NCI-H2227 (cell line): ENCODE measurements around the gene HVCN1.
A peak's percentile ranks its signal among the peaks of the same experiment; 100 is the strongest.
"Not testable (repeated sequence)": the region's sequence is repeated elsewhere in the genome, so short reads cannot be mapped to it uniquely, and the experiment has no call there.

Experiments
- DNase-seq: peaks from one replicate; lab custom pipeline; 2025; ENCODE audit not compliant: unreplicated experiment; lab: John Stamatoyannopoulos, UW

HVCN1 gene

GRCh38 chr12:110668480-110669192 is 20.3 kb downstream of the HVCN1 start:
- DNase-seq, result no peak

DNA sequence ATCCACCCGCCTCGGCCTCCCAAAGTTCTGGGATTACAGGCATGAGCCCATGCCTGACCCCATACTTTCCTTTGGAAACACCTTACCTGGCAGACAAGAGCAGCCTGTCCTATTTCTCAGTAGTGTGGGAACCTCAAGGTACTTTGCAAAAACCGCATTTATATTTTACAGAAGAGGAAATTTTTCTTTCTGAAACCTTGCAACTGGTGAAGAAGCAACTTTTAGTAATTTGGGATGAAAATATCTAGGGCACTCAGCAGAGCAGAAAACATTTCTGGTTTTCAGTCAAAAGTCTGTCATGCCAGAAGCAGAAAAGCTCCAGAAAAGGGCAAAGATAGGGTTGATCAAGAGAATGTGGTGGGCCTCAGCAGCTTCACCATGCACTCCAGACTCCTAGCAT is 21.2 kb downstream of the HVCN1 start:
- DNase-seq, result no peak

DNA sequence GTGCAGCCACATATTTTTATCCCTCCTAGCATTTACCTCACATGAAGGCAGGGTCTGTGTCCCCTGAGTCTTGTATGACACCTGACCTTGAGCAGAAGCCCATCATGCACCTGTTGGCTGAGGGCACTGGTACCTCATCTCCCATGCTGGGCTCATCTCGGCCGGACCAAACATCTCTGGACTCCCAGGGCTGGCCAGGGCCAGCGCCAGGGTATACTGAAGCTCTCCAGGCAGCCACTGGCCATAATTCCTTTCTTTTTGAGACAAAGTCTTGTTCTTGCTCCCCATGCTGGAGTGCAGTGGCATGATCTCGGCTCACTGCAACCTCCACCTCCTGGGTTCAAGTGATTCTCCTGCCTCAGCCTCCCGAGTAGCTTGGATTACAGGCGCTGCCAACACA is 22.0 kb downstream of the HVCN1 start:
- DNase-seq, result no peak

- no peak for DNase-seq
Observed at GRCh38 chr12:110661337-110661972, 27.5 kb downstream of the HVCN1 start.

DNA sequence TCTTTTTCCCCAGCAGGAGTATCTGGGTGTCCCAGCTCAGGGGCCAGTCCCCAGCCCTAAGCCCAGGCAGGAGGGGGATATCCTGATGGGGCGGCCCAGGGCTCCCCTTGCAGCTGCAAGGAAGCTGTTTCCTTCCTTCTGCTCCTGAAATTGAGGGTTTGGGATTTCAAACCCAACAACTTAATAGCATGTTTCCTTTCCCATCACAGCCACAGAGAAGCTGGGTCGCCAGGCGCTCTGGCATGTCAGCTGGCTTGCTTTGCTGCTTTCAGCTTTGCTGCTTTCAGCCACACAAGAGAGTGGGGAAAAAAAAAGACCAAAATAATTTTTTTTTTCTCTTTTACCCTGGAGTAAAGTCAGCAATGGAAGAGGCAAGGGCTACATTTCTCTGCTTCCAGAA is 30.0 kb downstream of the HVCN1 start:
- DNase-seq, result peak; percentile 80

GRCh38 chr12:110658242-110658641 is 30.7 kb downstream of the HVCN1 start:
- DNase-seq, result no peak

DNA sequence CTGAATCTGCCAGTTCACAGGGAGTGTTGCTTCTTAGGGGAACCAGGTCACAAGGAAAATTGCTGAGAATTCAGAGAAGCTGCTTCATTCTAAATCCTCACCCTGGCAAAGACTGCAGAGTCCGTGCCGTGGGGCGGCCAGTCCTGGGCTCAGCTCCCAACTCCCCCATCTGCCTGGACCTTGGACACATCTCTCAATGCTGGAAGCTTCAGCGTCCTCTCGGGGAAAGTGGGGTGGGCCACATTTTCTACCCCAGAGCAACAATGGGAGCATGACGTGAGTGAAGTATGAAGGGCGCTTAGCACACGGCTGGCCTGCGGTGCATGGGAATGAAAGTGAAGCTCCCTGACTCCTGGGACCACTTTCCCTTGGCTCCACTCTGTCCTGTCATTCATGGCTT is 31.2 kb downstream of the HVCN1 start:
- no peak for DNase-seq

- DNase-seq, result no peak
Observed at GRCh38 chr12:110656071-110656655, 32.8 kb downstream of the HVCN1 start.

GRCh38 chr12:110654238-110654637 is 34.7 kb downstream of the HVCN1 start:
- not testable (repeated sequence) for DNase-seq

GRCh38 chr12:110649341-110649847 is 39.5 kb downstream of the HVCN1 start:
- no peak for DNase-seq

DNA sequence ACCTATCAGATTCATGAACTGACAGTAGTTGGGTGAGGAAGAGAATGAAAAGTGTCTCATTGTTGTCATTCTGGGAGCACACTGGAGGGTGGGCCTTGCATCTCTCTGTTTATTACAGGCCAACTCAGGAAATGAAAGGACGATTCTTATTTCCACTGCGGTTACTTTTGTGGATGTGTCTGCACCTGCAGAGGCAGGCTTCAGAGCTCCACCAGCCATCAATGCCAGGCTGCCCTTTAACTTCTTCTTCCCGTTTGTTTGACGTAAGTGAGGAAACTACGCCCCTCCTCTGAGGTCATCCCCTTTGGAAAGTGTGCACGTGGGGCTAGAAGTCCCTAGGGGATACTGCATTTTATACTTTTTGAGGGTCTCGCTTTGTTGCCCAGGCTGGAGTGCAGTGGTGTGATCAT is 41.3 kb downstream of the HVCN1 start:
- no peak for DNase-seq

DNA sequence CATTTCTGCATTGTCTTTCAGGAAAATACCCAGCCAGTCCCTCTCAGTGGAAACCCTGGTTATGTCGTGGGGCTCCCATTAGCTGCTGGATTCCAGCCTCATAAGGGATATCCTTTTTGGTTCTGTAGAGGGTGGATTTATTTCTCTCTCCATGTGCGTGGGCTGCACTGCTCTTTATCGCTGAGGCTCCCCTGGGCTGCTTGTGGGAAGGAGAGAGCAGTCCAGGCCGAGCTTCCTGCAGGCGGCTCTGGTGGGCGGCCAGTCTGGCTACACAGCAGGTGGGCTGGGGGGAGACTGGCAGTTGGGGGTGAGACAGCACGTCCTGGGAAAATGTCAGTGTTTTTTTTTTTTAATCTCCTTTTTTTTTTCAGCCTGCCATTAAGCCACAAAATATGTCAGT is 47.4 kb downstream of the HVCN1 start:
- DNase-seq, result peak; percentile 21

- no peak for DNase-seq
Observed at GRCh38 chr12:110640275-110641025, 48.5 kb downstream of the HVCN1 start.

- no peak for DNase-seq
Observed at GRCh38 chr12:110639336-110640141, 49.4 kb downstream of the HVCN1 start.

DNA sequence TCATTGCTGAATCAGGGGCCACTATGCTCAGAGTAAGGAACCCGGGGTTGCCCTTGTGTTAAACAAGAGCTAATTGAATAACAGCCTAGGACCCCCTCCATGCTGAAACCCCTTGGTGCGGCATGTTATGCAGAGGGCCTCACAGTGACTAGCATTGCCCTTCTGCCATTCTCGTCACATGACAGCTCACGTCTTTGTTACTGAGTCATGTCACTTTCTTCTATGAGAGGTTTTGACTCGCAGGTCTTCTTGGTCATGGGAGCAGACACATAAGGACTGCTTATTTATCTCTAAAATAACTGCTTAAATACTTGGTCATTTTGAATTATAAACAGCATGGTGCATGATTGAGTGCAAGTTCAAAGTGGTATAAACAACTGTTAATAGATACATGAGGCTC is 50.1 kb downstream of the HVCN1 start:
- DNase-seq, result no peak

GRCh38 chr12:110637869-110638441 is 51.0 kb downstream of the HVCN1 start:
- no peak for DNase-seq

DNA sequence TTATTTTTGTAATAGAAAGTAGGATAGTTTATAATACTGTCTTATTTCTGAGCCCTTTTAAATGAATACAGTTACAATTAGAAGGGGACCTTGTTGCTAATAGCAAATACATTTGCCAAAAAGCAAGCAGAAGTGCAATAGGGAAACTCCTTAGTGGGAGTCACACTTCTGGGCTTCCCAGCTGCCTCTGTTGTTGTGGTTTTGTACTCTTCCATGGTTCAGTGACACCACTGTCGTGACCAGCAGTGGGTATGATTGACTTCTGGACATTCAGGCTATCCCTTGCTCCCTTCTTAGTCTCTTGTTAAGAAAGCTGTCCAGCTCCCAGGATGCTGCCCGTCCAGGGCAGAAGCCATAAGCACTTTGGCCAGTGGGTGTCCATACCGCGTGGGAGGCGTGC is 52.4 kb downstream of the HVCN1 start:
- DNase-seq, result no peak

DNA sequence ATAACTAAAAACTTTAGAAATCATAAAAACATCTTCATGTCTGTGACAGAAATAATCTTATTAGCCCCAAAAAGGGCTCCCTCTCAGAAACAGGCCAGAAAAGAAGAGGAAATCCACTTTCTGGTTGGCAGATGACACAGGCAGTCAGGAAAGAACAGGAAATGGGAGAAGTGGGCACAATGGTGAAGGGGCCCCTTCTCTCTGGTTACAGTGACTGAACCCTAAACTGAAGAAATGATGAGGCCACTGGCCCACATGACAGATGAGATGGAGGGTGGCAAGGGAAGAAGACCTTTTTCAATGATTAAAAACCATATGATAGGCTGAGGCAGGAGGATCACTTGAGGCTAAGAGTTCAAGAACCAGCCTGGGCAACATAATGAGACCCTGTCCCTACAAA is 53.9 kb downstream of the HVCN1 start:
- DNase-seq, result no peak

DNA sequence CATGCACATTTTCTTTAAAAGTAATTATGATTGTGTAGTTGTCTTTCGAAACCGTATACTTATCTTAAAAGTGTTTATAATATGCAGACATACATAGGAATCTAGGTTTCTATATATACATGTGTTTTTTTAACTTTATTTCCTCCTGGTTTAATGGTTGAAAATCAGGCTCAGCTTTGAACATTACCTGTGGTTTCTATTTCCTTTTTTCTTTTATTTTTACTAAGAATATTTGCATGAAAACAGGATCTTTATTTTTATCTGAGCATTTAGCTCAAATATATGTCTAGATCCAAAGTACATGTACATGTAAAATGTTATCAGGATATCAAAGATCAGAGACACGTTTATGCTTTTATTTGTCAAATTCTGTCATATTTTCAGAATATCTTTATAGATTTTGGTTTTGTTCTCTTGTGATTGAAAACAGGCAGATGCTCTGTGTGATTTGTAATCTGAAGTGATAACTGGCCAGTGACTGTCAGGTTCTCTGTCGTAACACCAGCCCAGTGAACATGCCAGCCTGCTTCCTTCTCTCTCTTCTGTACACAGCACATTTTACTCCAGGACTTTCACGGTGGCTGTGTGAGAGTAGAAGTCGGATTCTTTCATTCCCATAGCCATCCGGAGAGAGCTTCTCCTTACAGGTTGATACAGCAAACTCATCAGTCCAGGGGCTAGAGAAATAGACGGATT is 61.3 kb downstream of the HVCN1 start:
- DNase-seq, result no peak

DNA sequence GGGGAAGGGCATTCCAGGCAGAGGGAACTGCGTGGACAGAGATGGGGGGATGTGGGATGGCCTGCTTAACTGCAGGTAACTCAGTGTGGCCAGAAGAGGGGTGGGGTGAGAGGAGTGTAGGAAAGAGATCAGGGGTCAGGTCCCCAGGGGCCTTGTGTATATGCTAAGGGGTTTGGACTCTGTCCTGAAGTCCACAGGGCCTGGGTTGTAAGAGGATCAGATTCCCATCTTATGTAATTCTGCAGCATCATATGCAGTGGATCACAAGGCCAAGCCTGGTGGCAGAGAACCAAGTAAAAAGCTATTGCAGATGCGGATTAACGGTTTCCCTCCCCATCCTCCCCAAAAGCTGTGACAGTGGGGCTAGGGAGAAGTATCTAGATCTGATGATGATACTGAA is 66.3 kb downstream of the HVCN1 start:
- DNase-seq, result no peak
